ENCODE results near the gene RNF144A.

The RNF144A gene

GRCh38 chr2:6916224-6916623, 988 bp upstream of the RNF144A start:
- no peak overlapping the region for H3K4me3 ChIP-seq (ENCODE audit: low read depth, low read length)
- DNase-seq (ENCODE audit: low read depth), result no peak
- no peak for TF ChIP-seq CTCF (IDR thresholded peaks at IDR 0.05; ENCODE audit: insufficient read depth, low read depth, low read length, missing control alignments)

- DNase-seq (ENCODE audit: low read depth), result no peak
- TF ChIP-seq CTCF (IDR thresholded peaks at IDR 0.05; ENCODE audit: insufficient read depth, low read depth, low read length, missing control alignments), result no peak
- H3K4me3 ChIP-seq (ENCODE audit: low read depth, low read length), result no peak overlapping the region
Measured at GRCh38 chr2:6916736-6917070, 509 bp upstream of the RNF144A start.

- peak overlapping the region; percentile 40 for H3K4me3 ChIP-seq (ENCODE audit: low read depth, low read length)
- DNase-seq (ENCODE audit: low read depth), result no peak
- no peak for TF ChIP-seq CTCF (IDR thresholded peaks at IDR 0.05; ENCODE audit: insufficient read depth, low read depth, low read length, missing control alignments)
Measured at GRCh38 chr2:6917761-6918421, 679 bp downstream of the RNF144A start.

- H3K4me3 ChIP-seq (ENCODE audit: low read depth, low read length), result no peak overlapping the region
- no peak for TF ChIP-seq CTCF (IDR thresholded peaks at IDR 0.05; ENCODE audit: insufficient read depth, low read depth, low read length, missing control alignments)
- DNase-seq (ENCODE audit: low read depth), result no peak
Measured at GRCh38 chr2:6919901-6920742, 2.9 kb downstream of the RNF144A start.

- TF ChIP-seq CTCF (IDR thresholded peaks at IDR 0.05; ENCODE audit: insufficient read depth, low read depth, low read length, missing control alignments), result no peak
- H3K4me3 ChIP-seq (ENCODE audit: low read depth, low read length), result no peak overlapping the region
- DNase-seq (ENCODE audit: low read depth), result no peak
Measured at GRCh38 chr2:6920743-6921064, 3.5 kb downstream of the RNF144A start.

GRCh38 chr2:6921321-6921922, 4.2 kb downstream of the RNF144A start:
- no peak for TF ChIP-seq CTCF (IDR thresholded peaks at IDR 0.05; ENCODE audit: insufficient read depth, low read depth, low read length, missing control alignments)
- DNase-seq (ENCODE audit: low read depth), result no peak
- H3K4me3 ChIP-seq (ENCODE audit: low read depth, low read length), result no peak overlapping the region

Measured in GM12865 (cell line).